ENCODE data around the gene TDRD12.
"Not testable (repeated sequence)": the region's sequence is repeated elsewhere in the genome, so short reads cannot be mapped to it uniquely, and the experiment has no call there.

The TDRD12 gene

DNA sequence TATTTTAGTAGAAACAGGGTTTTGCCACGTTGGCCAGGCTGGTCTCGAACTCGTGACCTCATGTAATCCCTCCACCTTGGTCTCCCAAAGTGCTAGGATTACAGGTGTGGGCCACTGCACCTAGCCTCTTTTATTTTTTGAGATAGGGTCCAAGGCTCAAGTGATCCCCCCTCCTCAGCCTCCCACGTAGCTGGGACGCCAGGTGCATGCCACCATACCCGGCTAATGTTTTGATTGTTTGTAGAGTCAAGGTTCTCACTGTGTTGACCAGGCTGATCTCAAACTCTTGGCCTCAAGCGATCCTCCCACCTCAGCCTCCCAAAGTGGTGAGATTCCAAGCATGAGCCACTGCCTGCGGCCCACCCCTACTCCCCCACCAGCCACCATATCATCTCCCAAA lies 143.7 kb downstream of the TDRD12 start:
- TF ChIP-seq, protein P1, sequence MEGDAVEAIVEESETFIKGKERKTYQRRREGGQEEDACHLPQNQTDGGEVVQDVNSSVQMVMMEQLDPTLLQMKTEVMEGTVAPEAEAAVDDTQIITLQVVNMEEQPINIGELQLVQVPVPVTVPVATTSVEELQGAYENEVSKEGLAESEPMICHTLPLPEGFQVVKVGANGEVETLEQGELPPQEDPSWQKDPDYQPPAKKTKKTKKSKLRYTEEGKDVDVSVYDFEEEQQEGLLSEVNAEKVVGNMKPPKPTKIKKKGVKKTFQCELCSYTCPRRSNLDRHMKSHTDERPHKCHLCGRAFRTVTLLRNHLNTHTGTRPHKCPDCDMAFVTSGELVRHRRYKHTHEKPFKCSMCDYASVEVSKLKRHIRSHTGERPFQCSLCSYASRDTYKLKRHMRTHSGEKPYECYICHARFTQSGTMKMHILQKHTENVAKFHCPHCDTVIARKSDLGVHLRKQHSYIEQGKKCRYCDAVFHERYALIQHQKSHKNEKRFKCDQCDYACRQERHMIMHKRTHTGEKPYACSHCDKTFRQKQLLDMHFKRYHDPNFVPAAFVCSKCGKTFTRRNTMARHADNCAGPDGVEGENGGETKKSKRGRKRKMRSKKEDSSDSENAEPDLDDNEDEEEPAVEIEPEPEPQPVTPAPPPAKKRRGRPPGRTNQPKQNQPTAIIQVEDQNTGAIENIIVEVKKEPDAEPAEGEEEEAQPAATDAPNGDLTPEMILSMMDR (IDR thresholded peaks at IDR 0.05; ENCODE audit: borderline replicate concordance, insufficient read depth, low read depth, low read length), result no peak
- H3K4me3 ChIP-seq (ENCODE audit: low read depth, low read length), result no peak overlapping the region

DNA sequence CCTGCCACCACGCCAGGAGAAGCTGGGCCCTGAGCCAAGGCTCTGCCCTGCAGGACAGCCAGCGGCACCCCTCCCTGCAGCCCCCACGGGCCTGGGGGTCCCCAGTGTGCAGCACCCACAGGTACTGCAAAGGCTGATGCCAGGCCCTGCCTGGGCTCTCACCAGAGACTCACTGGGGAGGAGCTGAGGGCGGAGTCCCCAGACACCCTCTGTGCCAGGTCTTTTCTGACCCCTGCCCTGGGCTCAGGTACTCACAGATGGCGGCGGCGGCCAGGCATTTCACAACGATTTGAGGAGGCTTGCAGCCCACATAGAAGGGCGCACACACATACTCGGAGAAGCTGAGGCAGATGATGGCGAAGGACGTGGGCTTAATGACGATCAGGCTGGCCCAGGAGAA lies 144.3 kb downstream of the TDRD12 start:
- TF ChIP-seq, protein P1 (IDR thresholded peaks at IDR 0.05; ENCODE audit: borderline replicate concordance, insufficient read depth, low read depth, low read length), result no peak
- H3K4me3 ChIP-seq (ENCODE audit: low read depth, low read length), result no peak overlapping the region

DNA sequence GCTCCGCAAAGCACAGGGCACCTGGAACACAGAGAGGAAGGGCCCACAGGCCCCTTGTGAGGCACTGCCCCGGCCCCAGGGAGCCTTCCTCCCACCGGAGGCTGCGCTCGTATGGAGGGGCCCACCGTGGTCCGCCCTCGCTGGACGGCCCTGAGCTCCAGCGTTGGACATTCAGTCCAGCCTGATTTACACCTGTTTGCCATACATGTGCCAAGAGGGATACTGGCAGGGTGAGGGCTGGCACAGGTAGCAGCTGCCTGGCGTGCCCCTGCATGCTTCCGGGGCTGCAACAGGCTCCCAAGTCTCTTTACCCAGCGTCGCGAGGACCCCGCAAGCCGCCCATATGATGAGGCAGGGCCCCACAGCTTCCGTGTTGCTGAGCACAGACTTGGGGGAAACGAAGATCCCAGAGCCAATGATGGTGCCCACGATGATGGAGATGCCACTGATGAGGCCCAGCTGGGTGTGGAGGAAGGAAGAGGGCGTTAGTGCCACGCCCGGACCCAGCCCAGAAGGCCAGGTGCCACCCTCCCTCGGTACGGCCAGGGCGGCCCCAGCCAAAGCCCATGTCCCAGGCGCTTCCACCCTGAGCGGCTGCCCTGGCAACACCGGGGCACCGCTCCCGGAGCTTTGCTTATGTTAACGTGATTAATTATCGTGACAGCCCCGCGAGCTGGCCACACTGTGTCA lies 144.9 kb downstream of the TDRD12 start:
- no peak overlapping the region for H3K4me3 ChIP-seq (ENCODE audit: low read depth, low read length)
- TF ChIP-seq, protein P1 (IDR thresholded peaks at IDR 0.05; ENCODE audit: borderline replicate concordance, insufficient read depth, low read depth, low read length), result no peak

DNA sequence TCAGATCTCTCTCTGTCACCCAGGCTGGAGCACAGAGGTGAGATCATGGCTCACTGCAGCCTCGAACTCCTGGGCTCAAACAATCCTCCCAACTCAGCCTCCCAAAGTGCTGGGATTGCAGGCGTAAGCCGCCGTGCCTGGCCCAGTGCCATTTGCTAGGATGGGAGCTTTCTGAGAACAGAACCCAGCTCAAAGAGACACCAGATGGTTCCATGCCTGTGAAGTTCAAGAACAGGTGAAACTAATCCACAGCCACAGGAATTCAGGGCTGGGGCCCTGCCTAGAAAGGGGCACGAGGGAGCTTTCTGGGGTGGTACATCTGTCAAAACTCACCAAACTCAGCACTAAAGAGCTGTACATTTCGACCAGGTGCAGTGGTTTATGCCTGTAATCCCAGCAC lies 145.8 kb downstream of the TDRD12 start:
- TF ChIP-seq, protein P1 (IDR thresholded peaks at IDR 0.05; ENCODE audit: borderline replicate concordance, insufficient read depth, low read depth, low read length), result no peak
- H3K4me3 ChIP-seq (ENCODE audit: low read depth, low read length), result no peak overlapping the region

DNA sequence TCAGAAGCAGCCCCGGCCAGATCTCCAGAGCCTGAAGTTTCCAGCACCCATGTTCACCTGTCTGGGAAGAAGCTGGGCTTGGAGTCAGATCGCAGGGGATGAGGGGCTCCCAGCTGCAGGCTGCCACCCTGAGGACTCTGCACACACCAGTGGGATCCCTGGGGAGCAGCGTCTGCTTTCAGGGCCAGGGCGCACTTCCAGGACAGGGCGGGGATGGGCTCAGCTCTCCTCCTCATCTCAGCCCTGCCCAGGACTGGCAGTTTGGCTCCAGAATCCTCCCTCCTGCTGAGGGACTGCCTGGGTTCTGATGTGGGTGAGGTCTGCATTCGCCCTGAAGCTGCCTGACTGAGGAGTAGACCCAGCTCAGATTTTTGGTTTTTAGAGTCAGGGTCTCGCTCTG lies 146.5 kb downstream of the TDRD12 start:
- TF ChIP-seq, protein P1 (IDR thresholded peaks at IDR 0.05; ENCODE audit: borderline replicate concordance, insufficient read depth, low read depth, low read length), result no peak
- H3K4me3 ChIP-seq (ENCODE audit: low read depth, low read length), result no peak overlapping the region

DNA sequence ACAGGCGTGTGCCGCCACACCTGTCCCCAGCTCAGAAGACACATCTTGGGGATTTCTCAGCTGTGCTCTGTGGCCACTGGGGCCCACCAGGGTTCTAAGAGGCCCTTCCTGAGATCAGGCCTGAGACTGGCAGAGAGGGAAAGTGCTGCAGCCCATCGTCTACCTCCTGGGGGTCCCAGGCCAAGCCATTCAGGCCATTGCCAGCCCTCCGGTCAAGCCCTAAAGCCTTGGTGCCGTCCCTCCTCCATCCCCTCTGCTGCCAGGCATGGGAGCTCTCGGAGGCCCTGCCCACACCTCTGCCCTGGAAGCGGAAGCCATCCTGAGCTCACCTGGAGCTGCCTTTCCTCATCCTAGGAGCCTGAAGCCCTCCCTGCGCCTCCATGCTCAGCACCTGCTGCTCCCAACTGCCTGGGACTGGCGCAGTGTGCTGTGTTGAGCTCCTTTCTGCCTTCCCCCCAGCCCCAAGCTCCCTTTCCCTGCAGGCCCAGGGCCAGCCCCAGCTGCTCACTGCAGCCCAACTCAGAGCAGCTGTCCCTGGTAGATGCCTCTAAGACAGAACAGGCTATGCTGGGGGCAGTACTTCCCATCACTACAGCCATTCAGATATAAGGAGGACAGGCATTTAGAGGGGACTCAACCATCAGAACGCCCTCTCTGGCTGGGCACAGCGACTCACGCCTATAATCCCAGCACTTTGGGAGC lies 147.1 kb downstream of the TDRD12 start:
- no peak overlapping the region for H3K4me3 ChIP-seq (ENCODE audit: low read depth, low read length)
- TF ChIP-seq, protein P1 (IDR thresholded peaks at IDR 0.05; ENCODE audit: borderline replicate concordance, insufficient read depth, low read depth, low read length), result no peak

DNA sequence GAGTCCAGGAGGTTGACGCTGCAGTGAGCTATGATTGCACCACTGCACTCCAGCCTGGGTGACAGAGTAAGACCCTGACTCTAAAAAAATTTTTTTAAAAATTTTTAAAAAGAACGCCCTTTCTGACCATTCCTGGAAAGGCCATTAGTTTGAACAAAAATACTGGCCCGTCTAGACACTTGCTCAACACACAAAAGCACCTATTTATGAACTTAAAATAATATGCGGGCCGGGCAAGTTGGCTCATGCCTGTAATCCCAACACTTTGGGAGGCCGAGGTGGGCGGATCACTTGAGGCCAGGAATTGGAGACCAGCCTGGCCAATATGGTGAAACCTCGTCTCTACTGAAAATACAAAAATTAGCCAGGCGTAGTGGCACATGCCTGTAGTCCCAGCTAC lies 147.9 kb downstream of the TDRD12 start:
- not testable (repeated sequence) for H3K4me3 ChIP-seq (ENCODE audit: low read depth, low read length)

All from GM12875 (cell line).